Transverse colon (tissue), 4 donors: ENCODE data around the gene RELN. TPM values are rescaled to one million over a fixed set of nuclear protein-coding genes. Genes with fewer than 3 reads are reported as not detected.
"Not testable (repeated sequence)": the region's sequence is repeated elsewhere in the genome, so short reads cannot be mapped to it uniquely, and the experiment has no call there.

ENCODE experiments used
- DNase-seq: peaks from one replicate; pipeline ENCODE4 v3.0.0-alpha.2; 2019
- H3K27ac ChIP-seq, 4 donors: fragments of 200-600 bp; sonication (generic); 2 replicates each; pipeline ENCODE4 v1.5.1; 2016 to 2018; ENCODE audit warnings: inconsistent platforms in 4 of 4
- H3K27me3 ChIP-seq: fragments of 200-600 bp; sonication (generic); 2 replicates; pipeline ENCODE4 v1.5.1; 2017; ENCODE audit warnings: inconsistent platforms
- H3K36me3 ChIP-seq, 4 donors: fragments of 200-600 bp; sonication (generic); 2 replicates each; pipeline ENCODE4 v1.5.1; 2017 to 2019; ENCODE audit warnings: inconsistent platforms in 4 of 4
- H3K4me1 ChIP-seq, 4 donors: fragments of 200-600 bp; sonication (generic); 2 replicates each; pipeline ENCODE4 v1.5.1; 2017 to 2020; ENCODE audit warnings: inconsistent platforms in 4 of 4
- H3K4me3 ChIP-seq, 4 donors: fragments of 200-600 bp; sonication (generic); 1 replicate in 1 of 4; 2 replicates in 3 of 4; pipeline versions ENCODE4 v1.5.1 to v1.6.1; 2017 to 2019; ENCODE audit warnings: inconsistent platforms in 4 of 4
- H3K9me3 ChIP-seq, 2 donors: fragments of 200-600 bp; sonication (generic); 2 replicates each; pipeline ENCODE4 v1.5.1; 2017 to 2019; ENCODE audit warnings: inconsistent platforms in 2 of 2
- CTCF ChIP-seq, 5 experiments: fragments of 200-600 bp in 3 of 5; fragments of 450-650 bp in 2 of 5; sonication (generic) in 3 of 5; IDR thresholded peaks; 1 replicate in 2 of 5; 2 replicates in 3 of 5; pipeline ENCODE4 v1.5.1; 2016 to 2017; ENCODE audit warnings: antibody characterized with exemption in 5 of 5, inconsistent platforms in 3 of 5, mild to moderate bottlenecking in 2 of 5, moderate library complexity in 1 of 5
- EP300 ChIP-seq: sonication (generic); formaldehyde crosslinking; IDR thresholded peaks from one replicate; pipeline ENCODE4 v1.6.1; 2017; ENCODE audit warnings: antibody characterized with exemption, low read depth
- POLR2A ChIP-seq: fragments of 450-650 bp; IDR thresholded peaks from one replicate; pipeline ENCODE4 v1.6.1; 2016; ENCODE audit warnings: antibody characterized with exemption, mild to moderate bottlenecking, moderate library complexity
- POLR2AphosphoS5 ChIP-seq, 3 donors: sonication (generic); formaldehyde crosslinking; IDR thresholded peaks; one replicate each; pipeline ENCODE4 v1.6.1; 2016; ENCODE audit warnings: antibody characterized with exemption in 3 of 3
- WGBS, 2 donors: methylation state at CpG; one replicate each; pipeline ENCODE4 v1.1.5; 2018; ENCODE audit warnings: low coverage in 1 of 2; 5-methylcytosine and 5-hydroxymethylcytosine counted together
- in situ Hi-C, 4 donors: fragments of 200-750 bp; cut with MboI; loops; one replicate each; pipeline versions ENCODE4 v1.15.0 to v1.15.1; 2017; ENCODE audit warnings: low sequenced_read_pairs in 3 of 4, low pct_ligation_motif_present in 1 of 4, low pct_unique_long_range_greater_than_20kb in 1 of 4
- intact Hi-C: fragments of 100-400 bp; cut with DNase I; formaldehyde crosslinking; loops from one replicate; pipeline ENCODE4 v1.15.1; 2023; ENCODE audit warnings: low total_unique reads
- total RNA-seq, 4 donors: library from RNA; depleted of rRNA; stranded (reverse); fragments of >200 nt; gene quantifications; one replicate each; pipeline ENCODE4 v1.1.0, GENCODE V29; 2016

RELN gene
- total RNA-seq, 4 donors from 2014 or later, result 1.00 to 2.7 (median 1.5) TPM; not detected in 1

GRCh38 chr7:103487419-103487818 is 502.0 kb downstream of the RELN start:
- no peaks in the 10 kb centered on the region for H3K4me1 ChIP-seq
- H3K36me3 ChIP-seq, result no peaks in the 10 kb centered on the region
- in situ Hi-C loops, result no loop called here
- WGBS, 2 donors, result 29 to 43% methylated on average over 3 to 4 of the region's 4 CpGs
- intact Hi-C loops, result no loop called here
- no peak overlapping the region for H3K27ac ChIP-seq
- H3K4me3 ChIP-seq, result no peak overlapping the region
- DNase-seq, result no peak
- H3K9me3 ChIP-seq, result no peaks in the 10 kb centered on the region
- no peak for TF ChIP-seq POLR2A
- TF ChIP-seq EP300, result no peak
- no peak for TF ChIP-seq CTCF (IDR thresholded peaks at IDR 0.05)
- TF ChIP-seq POLR2AphosphoS5 (IDR thresholded peaks at IDR 0.05), result peak in 1 of 3 donors; percentile 11
- H3K27me3 ChIP-seq, result peaks cover 7% of the 10 kb centered on the region

GRCh38 chr7:103486873-103487272 is 502.6 kb downstream of the RELN start:
- intact Hi-C loops, result not testable (repeated sequence)

GRCh38 chr7:103480771-103481170 is 508.7 kb downstream of the RELN start:
- Histone ChIP-seq H3K27ac (no peak overlapping the region), H3K27me3 (peaks cover 7% of the 10 kb centered on the region), H3K36me3 (no peaks in the 10 kb centered on the region), H3K4me1 (no peaks in the 10 kb centered on the region), H3K9me3 (no peaks in the 10 kb centered on the region), H3K4me3 (no peak overlapping the region)
- no peak for DNase-seq
- 72 to 92% methylated on average over 2 of the region's 2 CpGs for WGBS, 2 donors
- in situ Hi-C loops (no loop called here), intact Hi-C loops (no loop called here)
- TF ChIP-seq POLR2A, result no peak
- no peak for TF ChIP-seq POLR2AphosphoS5 (IDR thresholded peaks at IDR 0.05)
- no peak for TF ChIP-seq CTCF (IDR thresholded peaks at IDR 0.05)
- no peak for TF ChIP-seq EP300

More at GRCh38 chr7:103486873-103487272, 502.6 kb downstream of the RELN start:
- WGBS, 2 donors, result 78 to 85% methylated on average over 3 of the region's 3 CpGs
- in situ Hi-C loops, H3K36me3 ChIP-seq, H3K4me3 ChIP-seq, H3K27ac ChIP-seq, DNase-seq, H3K9me3 ChIP-seq, H3K27me3 ChIP-seq, H3K4me1 ChIP-seq: not testable (repeated sequence)

GRCh38 chr7:103474956-103475355 is 514.5 kb downstream of the RELN start:
- peaks cover 10% of the 10 kb centered on the region for H3K27me3 ChIP-seq
- in situ Hi-C loops (no loop called here), intact Hi-C loops (no loop called here)
- no peaks in the 10 kb centered on the region for H3K4me1 ChIP-seq
- no peaks in the 10 kb centered on the region for H3K9me3 ChIP-seq
- no peak overlapping the region for H3K4me3 ChIP-seq
- DNase-seq, result no peak
- no peak overlapping the region for H3K27ac ChIP-seq
- 24 to 32% methylated on average over 5 of the region's 5 CpGs for WGBS, 2 donors
- no peak for TF ChIP-seq POLR2A
- no peaks in the 10 kb centered on the region for H3K36me3 ChIP-seq

- Histone ChIP-seq H3K4me3 (no peak overlapping the region), H3K27me3 (peaks cover 10% of the 10 kb centered on the region), H3K27ac (no peak overlapping the region), H3K4me1 (no peaks in the 10 kb centered on the region), H3K36me3 (no peaks in the 10 kb centered on the region), H3K9me3 (no peaks in the 10 kb centered on the region)
- intact Hi-C loops (no loop called here), in situ Hi-C loops (no loop called here)
- DNase-seq, result no peak
- TF ChIP-seq POLR2AphosphoS5 (IDR thresholded peaks at IDR 0.05), result no peak
- no peak for TF ChIP-seq CTCF (IDR thresholded peaks at IDR 0.05)
- TF ChIP-seq EP300, result no peak
- TF ChIP-seq POLR2A, result no peak
- 60 to 74% methylated on average over 2 to 4 of the region's 4 CpGs for whole genome bisulfite sequencing, 2 donors
These were observed 520.1 kb downstream of the RELN start for GRCh38 chr7:103469095-103469948.
